GM21367 (cell line): ENCODE results near the gene CDC25C.

ENCODE experiments used
- ATAC-seq: cut with Tn5 transposase; IDR thresholded peaks from one replicate; pipeline ENCODE4 v1.9.1; 2021; ENCODE audit not compliant: unreplicated experiment

Gene CDC25C

GRCh38 chr5:138331449-138332368 lies at the start of gene CDC25C:
Gene CDC25C, minus strand, starts transcription at chr5:138331804. Its CDS starts 624 bp downstream, at chr5:138331180.
- ATAC-seq, result peak; percentile 98

GRCh38 chr5:138372653-138373052 lies 41.0 kb upstream of the CDC25C start:
- no peak for ATAC-seq

GRCh38 chr5:138372225-138372624 lies 40.6 kb upstream of the CDC25C start:
- ATAC-seq, result peak; percentile 66

- no peak for ATAC-seq
These were observed 39.9 kb upstream of the CDC25C start for GRCh38 chr5:138371454-138371853.

GRCh38 chr5:138370537-138370936 lies 38.9 kb upstream of the CDC25C start:
- ATAC-seq, result no peak

- ATAC-seq, result no peak
These were observed 38.1 kb upstream of the CDC25C start for GRCh38 chr5:138369706-138370105.

- no peak for ATAC-seq
These were observed 37.7 kb upstream of the CDC25C start for GRCh38 chr5:138369261-138369660.

- no peak for ATAC-seq
These were observed 35.2 kb upstream of the CDC25C start for GRCh38 chr5:138366632-138367382.

GRCh38 chr5:138364576-138364975 lies 33.0 kb upstream of the CDC25C start:
- ATAC-seq, result no peak

GRCh38 chr5:138360941-138361452 lies 29.4 kb upstream of the CDC25C start:
- ATAC-seq, result no peak

- no peak for ATAC-seq
These were observed 28.0 kb upstream of the CDC25C start for GRCh38 chr5:138359621-138360020.

GRCh38 chr5:138354926-138355378 lies 23.3 kb upstream of the CDC25C start:
- ATAC-seq, result peak; percentile 47

- ATAC-seq, result no peak
These were observed 22.8 kb upstream of the CDC25C start for GRCh38 chr5:138354387-138354786.

GRCh38 chr5:138353560-138354080 lies 22.0 kb upstream of the CDC25C start:
- no peak for ATAC-seq

GRCh38 chr5:138352722-138353559 lies 21.3 kb upstream of the CDC25C start:
- ATAC-seq, result peak; percentile 30

- ATAC-seq, result peak; percentile 44
These were observed 20.6 kb upstream of the CDC25C start, which contains the start of gene KDM3B for GRCh38 chr5:138352071-138352721. Gene KDM3B, plus strand, starts transcription at chr5:138352685. Its CDS starts 111 bp downstream, at chr5:138352796.

- ATAC-seq, result no peak
These were observed 19.9 kb upstream of the CDC25C start for GRCh38 chr5:138351517-138351916.

- no peak for ATAC-seq
These were observed 19.5 kb upstream of the CDC25C start for GRCh38 chr5:138351056-138351455.

GRCh38 chr5:138350563-138350890 lies 18.9 kb upstream of the CDC25C start:
- no peak for ATAC-seq
